ENCODE data around the gene FLRT1.
"Not testable (repeated sequence)": the region's sequence is repeated elsewhere in the genome, so short reads cannot be mapped to it uniquely, and the experiment has no call there.

Gene FLRT1

DNA sequence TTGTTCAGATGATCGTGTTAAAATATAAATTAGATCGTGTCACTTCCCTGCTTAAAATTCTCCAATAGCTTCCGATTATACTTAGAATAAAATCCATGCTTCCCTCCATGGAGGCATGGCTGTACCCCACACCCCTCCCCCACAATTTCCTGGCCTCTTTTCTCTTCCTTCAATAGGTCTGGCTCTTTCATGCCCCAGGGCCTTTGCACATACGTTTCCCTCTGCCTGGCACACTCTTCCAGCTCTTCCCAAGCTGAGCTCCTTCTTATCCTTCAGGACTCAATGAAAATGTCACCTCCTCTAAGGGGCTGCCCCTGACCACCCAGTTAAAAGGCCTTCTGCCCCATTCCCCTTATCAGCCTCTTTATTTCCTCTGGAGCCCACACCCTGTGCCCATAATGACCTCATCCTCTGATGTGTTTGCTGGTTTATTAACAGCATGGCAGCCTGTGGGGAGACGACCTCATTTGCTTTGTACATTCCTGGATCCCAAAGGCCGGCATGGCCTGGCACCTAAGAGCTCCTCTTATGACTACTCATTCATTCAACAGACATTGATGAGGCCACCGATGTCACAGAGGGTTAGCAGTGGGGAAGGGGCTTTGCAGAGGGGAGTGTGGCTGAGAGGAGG is 9.0 kb upstream of the FLRT1 start:
- no peak for DNase-seq

DNA sequence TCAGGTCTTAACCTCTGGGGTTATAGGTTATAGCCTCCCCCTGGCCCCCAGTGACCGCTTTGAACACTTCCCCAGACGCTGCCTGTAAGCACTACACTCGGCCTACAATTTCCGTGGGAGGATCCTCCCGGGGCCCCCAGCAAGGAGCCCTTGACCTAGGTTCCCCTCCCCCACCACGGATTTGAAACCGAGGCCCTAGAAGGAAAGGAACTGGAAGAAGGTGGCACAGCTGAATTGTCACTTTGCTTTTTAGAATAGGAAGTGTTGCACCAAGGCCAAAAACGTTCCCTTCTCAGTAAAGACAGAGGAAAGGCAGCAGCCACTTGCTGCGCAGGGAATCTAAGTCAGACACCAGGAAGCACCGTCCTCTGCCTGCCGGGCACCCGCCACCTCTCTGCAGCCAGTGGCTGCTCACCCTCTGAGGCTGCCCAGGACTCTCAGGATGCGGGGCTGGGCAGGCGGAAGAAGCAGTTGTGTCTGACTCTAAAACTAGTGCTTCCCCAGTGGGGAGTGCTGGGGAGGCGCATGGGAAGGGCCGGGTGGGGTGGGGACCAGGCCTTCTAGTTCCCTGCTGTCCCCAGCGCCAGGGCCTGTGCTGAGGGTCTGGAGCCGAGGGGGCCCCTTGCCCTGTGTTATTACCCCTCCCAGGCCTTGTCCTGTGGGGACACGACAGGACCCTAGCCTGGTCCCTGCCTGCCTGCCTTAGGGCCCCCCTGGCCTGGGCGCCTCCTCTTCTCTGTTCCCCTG is 7.9 kb upstream of the FLRT1 start:
- no peak for DNase-seq

DNA sequence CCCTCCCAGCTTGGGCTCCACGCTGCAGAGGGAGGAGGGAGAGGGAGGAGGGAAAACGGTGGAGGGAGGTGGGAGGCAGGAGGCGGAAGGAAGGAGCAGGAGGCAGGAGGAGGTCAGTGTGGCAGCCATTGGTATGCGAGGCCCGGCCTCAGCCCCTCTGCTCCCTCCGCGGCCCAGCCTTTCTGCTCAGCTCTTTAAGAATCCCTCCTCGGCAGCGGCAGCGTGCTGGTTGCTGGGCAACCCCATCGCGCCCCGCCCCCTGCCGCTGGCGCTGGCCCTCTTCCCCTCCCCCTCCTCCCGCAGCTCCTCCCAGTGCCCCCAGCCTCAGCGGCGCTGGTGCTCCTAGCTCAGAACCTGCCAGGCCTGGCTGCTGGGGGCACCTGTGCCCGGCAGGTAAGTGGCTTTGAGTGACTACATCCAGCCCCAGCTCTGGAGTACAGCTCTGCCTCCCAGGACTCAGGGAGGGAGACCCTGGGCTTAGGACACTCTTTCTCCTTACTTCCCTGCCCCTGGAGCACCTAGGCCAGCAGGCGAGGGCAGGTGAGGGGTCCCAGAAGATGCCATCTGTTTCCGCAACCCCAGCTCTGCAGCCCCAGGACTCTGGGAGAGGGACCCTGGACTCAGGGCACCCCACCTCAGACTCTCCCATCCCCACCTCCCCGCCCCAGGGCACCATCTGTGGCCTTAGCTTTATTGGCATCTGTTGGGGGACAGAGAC is 7.2 kb upstream of the FLRT1 start:
- DNase-seq, result no peak

DNA sequence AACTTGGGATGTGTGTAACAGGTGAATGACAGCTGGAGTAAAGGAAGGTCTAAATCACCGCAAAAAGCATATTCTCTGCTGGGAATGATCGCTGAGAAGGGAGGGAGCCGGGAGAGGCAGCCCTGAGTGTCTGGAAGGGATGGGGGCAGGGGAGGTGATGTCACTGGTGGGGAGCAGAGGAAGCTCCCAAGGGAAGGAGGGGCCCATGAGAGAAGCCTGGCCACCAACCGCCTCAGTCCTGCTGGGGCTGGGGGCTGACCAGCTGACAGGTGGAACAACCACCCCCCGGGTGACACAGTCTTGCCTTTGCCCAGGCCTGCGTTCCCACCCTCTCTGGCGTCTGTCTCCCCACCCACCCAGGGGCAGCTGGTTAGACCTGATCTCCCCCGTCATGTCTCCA is 6.0 kb upstream of the FLRT1 start:
- no peak for DNase-seq

- no peak for DNase-seq
These were observed 4.7 kb upstream of the FLRT1 start for GRCh38 chr11:64031001-64031400.

DNA sequence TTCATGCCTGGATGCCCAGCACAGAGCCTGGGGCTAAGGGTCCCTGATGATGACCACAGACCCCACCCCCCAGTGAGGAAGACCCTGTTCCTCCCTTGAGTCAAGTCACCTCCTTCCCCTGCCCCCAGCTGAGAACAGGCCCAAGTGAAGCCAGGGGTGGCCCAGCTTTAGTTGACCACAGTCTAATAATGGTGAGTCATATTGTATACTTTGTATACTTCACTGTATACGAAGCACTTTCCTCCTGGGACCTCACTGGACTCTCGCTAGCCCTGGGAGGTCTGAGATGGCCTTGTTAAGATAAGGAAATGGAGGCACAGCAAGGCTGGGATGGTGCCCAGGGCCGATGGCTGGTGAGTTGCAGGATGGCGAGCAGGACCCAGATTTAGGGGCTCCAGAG is 3.7 kb upstream of the FLRT1 start:
- DNase-seq, result no peak

DNA sequence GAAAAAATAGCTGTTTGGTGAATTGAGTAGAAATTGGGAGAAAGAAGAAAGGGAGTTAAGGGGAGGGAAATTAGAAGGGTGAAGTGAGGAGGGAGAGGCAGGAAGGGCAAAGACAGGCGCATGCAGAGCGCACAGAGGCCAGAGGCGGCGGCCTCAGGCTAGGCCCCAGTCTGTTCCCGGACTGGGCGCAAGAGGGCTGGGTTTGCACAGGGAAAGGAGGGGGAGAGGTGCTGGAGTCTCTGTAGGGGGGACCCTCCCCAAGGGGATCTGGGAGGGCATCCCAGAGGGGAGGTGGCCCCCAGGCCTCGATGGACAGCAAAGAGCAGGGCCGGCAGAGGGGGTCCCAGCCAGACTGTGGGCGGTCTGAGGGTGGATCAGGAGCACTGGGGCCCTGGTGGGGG is 1.3 kb upstream of the FLRT1 start:
- no peak for DNase-seq

DNA sequence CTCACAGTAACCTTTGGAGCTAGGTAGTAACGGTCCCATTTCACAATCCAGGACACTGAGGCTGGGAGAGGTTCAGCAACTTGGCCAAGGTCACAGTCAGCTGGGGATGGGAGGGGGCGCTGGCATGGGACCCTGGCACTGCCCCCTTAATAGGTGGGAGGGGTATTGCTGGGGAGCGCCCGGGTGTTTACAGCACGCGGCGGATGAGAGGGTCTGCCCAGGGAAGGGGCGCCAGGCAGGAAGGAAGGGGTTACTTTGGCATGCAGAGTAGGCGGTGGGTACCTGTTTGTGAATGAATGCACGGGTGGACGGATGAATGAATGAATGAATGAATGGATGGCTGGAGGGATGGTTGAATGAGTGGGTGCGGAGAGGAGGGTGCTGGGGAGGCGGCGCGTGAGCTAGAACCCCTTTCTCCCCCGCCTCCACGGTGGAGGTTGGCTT is 628 bp upstream of the FLRT1 start:
- DNase-seq, result no peak

DNA sequence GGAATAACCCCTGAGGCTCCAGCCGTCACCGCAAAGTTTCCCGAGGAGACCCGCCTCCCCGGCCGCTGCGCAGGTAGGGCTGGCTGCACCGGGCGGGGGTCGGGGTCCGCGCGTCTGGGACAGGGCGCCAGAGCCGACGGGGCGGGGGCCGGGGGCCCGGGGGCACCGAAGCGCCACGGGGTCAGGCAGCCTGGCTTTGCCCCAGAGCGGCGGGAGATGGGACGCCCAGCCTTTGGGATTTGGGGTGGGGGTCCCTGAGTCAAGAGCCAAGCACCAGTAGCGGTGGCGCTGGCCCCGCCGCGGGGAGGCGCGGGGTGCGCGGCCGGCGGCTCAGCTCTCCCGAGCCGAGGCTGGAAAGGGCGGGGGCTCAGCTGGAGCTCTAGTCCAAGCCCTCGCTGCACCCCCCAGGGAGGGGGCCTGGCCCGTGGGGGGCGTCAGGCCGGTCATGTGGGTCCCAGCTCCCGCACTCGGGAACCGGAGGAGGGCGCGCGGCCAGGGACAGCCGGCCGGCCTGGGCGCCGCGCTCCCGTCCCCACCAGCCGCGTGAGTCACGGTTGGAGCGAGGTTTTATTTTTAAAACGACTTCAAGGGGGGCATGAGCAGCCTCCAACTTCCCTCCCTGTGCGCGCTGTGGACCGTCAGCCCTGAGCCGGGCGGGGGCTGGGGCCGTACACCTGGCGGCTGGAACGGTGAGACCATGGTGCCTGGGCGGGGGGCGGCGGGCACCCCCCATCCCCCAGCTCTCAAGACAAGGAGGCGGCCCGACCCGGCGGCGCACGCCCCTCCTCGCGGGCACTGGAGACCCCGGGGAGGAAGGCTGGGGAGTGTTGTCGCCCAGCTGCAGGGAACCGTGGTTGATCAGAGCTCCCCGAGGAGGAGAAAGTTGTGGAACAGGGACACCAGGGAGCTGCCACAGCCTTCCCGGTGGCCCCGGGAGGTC is 626 bp downstream of the FLRT1 start:
- DNase-seq, result peak; percentile 25

GRCh38 chr11:64037027-64037634 is 1.4 kb downstream of the FLRT1 start:
- no peak for DNase-seq

DNA sequence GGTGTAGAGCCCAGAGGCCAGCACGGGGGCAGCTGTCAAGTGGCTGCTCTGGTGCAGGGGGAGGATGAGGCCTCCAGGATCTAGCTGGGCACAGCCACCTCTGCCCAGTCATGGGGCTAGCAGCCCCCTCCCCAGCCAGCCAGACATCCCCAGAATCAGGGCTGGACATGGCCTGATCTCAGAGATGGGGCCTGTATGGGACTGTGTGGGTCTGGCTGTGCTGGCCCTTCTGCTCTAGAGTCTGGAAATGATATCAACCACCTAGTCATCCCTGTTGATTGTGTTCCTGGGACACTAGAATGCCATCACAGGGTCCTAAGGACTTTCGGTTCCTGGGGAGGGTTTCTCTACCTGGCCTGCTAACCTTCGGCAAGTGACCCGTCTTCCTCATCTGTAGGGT is 2.8 kb downstream of the FLRT1 start:
- DNase-seq, result no peak

- DNase-seq, result no peak
These were observed 3.4 kb downstream of the FLRT1 start for GRCh38 chr11:64039012-64039665.

- no peak for DNase-seq
These were observed 5.1 kb downstream of the FLRT1 start for GRCh38 chr11:64040684-64041322.

DNA sequence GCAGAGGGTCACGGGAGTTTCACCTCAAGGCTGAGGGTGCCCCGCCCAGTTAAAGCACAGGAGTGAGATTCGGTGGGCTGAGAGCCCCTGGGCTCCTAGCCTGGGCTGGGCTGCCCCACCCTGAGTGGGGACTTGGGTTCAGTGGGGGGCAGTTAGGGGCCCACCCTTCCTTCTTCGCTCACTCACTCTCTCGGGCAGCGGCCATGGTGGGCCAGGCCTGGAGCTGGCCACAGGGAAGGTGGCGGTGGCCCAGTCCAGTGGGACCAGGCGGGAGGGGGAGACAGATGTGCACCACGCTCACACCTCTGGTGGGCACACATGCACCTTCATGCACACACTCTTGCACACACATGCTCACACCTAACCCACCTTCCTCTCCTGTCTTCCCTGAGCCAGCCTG is 6.1 kb downstream of the FLRT1 start:
- no peak for DNase-seq

DNA sequence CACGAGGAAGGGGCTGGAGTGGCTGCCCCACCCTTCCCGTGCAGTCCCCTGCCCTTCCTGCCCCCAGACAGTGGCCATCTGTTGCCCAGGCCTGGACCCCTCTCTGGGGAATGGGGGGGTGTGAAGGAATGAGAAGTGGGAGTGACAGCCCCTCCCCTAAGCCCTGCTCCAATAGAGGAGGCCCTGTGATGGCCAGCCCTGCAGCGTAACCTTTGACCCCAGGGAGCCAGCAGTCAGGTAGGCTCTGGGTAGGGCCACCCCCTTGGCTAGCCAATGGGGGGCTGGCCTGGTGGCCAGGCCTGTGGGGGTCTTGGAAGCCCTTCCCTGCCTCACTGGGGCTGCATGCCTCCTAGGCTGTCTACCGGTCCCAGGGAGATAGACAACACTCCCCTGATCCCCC is 6.6 kb downstream of the FLRT1 start:
- DNase-seq, result no peak

- DNase-seq, result no peak
These were observed 7.8 kb downstream of the FLRT1 start for GRCh38 chr11:64043545-64043944.

DNA sequence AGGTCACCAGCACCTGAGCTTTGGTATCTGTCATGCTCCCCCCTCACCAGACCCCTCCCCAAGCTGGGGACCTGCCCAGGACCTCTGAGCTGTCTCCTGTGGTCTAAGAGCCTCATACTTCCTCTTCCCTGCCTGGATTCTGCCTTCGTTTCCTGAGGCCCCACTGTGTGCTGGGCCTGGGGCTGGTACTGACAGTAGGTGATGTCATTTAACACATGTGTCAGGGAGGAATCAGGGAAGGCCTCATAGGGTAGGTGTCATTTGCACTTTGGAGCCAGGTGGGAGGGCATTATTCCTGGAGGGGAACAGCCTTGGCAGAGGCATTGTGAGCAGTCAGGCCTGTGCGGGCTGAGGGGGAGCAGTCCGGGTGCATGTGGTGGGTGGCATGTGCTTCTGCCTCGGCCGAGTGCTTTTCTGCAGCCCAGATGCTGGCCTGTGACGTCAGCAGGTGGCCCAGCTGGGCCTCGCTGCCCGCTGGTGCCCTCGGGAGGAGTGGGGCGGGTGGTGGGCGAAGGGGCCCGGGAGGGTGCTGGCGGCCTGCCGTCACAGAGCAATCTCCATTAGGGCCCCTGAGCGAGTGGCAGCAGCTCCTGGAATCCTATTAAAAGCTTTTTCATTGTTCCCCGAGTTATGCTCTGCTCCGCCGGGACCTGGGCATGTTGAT is 9.1 kb downstream of the FLRT1 start:
- no peak for DNase-seq

GRCh38 chr11:64045700-64046099 is 10.0 kb downstream of the FLRT1 start:
- DNase-seq, result no peak

DNA sequence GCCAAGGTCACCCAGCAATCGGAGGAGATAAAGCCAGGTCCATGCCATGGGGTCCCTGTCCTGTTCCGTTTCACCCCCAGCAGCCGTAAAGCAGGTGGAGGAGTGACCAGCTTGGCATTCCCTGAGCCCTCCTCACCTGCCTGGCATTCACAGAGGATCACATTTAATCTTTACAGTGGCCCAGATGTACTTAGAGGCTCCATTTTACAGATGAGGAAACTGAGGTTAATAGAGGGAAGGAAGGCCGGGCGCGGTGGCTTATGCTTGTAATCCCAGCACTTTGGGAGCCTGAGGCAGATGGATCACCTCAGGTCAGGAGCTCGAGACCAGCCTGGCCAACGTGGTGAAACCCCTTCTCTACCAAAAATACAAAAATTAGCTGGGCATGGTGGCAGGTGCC is 11.6 kb downstream of the FLRT1 start:
- DNase-seq, result not testable (repeated sequence)

DNA sequence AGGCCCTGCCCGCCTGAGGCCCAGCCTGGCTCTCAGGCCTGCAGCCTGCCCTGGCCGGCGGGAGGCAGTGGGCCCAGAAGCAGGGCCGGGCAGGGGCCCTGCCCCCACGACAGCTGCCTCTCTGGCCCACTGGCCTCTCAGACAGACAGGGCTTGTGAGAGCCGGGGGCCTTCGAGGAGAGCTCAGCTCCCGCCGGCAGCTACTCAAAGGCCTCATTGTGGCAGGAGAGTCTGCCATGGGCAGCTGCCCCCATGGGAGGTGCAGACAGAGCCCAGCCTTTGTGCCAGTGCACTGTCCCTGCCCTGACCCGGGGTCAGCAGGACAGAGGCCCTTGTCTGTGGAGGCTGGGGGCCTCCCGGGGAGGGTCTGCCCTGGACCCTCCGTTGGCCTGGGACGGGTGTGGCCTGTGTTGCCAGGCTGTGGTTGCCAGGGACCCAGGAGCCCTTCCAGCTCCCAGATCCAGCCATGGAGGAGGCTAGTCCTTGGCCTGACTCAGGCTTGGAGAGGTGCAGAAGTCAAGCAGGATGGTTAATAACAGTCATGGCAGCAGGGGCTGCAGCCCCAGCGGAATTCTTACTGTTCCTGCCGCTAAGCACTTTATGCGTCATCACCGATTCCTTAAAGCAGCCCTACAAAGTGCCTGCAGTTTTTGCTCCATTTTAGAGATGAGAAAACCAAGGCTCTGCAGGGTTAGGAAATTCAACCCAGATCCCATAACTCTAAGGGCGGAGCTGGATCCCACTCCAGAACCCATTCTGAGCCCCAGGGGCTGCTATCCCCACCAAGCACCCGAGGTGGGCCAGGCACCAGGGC is 12.5 kb downstream of the FLRT1 start:
- no peak for DNase-seq

Data from KG1 (cell line).